Left hindlimb (tissue), 1 donor: ENCODE measurements around the gene EMP2.
"Not testable (repeated sequence)": the region's sequence is repeated elsewhere in the genome, so short reads cannot be mapped to it uniquely, and the experiment has no call there.

Experiments used
- DNase-seq: peaks from one replicate; pipeline ENCODE4 v3.0.0-alpha.2; 2018

EMP2 gene

GRCh38 chr16:10547708-10548107, 32.7 kb downstream of the EMP2 start:
- DNase-seq, result no peak

- DNase-seq, result no peak
Observed at GRCh38 chr16:10543231-10543977, 37.0 kb downstream of the EMP2 start.

GRCh38 chr16:10541366-10541765, 39.0 kb downstream of the EMP2 start:
- no peak for DNase-seq

GRCh38 chr16:10539793-10540192, 40.6 kb downstream of the EMP2 start:
- no peak for DNase-seq

- no peak for DNase-seq
Observed at GRCh38 chr16:10539236-10539635, 41.2 kb downstream of the EMP2 start.

- no peak for DNase-seq
Observed at GRCh38 chr16:10538583-10538982, 41.8 kb downstream of the EMP2 start.

- DNase-seq, result no peak
Observed at GRCh38 chr16:10537946-10538345, 42.5 kb downstream of the EMP2 start.

GRCh38 chr16:10536814-10537389, 43.5 kb downstream of the EMP2 start:
- DNase-seq, result no peak

- DNase-seq, result not testable (repeated sequence)
Observed at GRCh38 chr16:10536328-10536727, 44.1 kb downstream of the EMP2 start.

GRCh38 chr16:10535461-10535860, 44.9 kb downstream of the EMP2 start:
- no peak for DNase-seq

- no peak for DNase-seq
Observed at GRCh38 chr16:10534748-10535147, 45.6 kb downstream of the EMP2 start.

GRCh38 chr16:10533612-10534011, 46.8 kb downstream of the EMP2 start:
- not testable (repeated sequence) for DNase-seq

- DNase-seq, result no peak
Observed at GRCh38 chr16:10531582-10531981, 48.8 kb downstream of the EMP2 start.

GRCh38 chr16:10530685-10531084, 49.7 kb downstream of the EMP2 start:
- DNase-seq, result no peak

- DNase-seq, result no peak
Observed at GRCh38 chr16:10529895-10530669, 50.3 kb downstream of the EMP2 start.

GRCh38 chr16:10528635-10529034, 51.8 kb downstream of the EMP2 start:
- no peak for DNase-seq

GRCh38 chr16:10526962-10527361, 53.4 kb downstream of the EMP2 start:
- DNase-seq, result no peak

- no peak for DNase-seq
Observed at GRCh38 chr16:10525214-10525825, 55.1 kb downstream of the EMP2 start.

- no peak for DNase-seq
Observed at GRCh38 chr16:10522966-10523365, 57.4 kb downstream of the EMP2 start.

GRCh38 chr16:10521681-10522274, 58.6 kb downstream of the EMP2 start:
- DNase-seq, result peak; percentile 52

- DNase-seq, result no peak
Observed at GRCh38 chr16:10520869-10521578, 59.4 kb downstream of the EMP2 start.
